NT2/D1 (cell line): ENCODE data around the gene ZNF385C.

Source experiments
- DNase-seq: peaks from one replicate; pipeline ENCODE4 v3.0.0-alpha.2; 2011; ENCODE audit warnings: low read depth, low spot score
- H3K27me3 ChIP-seq: 2 replicates; pipeline ENCODE4 v1.6.0; 2011; ENCODE audit warnings: mild to moderate bottlenecking; ENCODE audit not compliant: insufficient read length, insufficient read depth
- H3K36me3 ChIP-seq: 2 replicates; pipeline ENCODE4 v1.6.1; 2011; ENCODE audit warnings: mild to moderate bottlenecking, low read length, mixed read lengths; ENCODE audit not compliant: insufficient read depth, insufficient read length
- H3K4me1 ChIP-seq: 2 replicates; pipeline ENCODE4 v1.5.1; 2011; ENCODE audit not compliant: insufficient read depth, insufficient read length
- H3K4me3 ChIP-seq: 2 replicates; pipeline ENCODE4 v1.5.1; 2011; ENCODE audit warnings: low read depth; ENCODE audit not compliant: insufficient read length
- H3K9ac ChIP-seq: 2 replicates; pipeline ENCODE4 v1.6.0; 2011; ENCODE audit warnings: low read depth; ENCODE audit not compliant: insufficient read length
- H3K9me3 ChIP-seq: 2 replicates; pipeline ENCODE4 v1.5.1; 2011; ENCODE audit warnings: mild to moderate bottlenecking, low read length; ENCODE audit not compliant: insufficient read depth
- SUZ12 ChIP-seq: IDR thresholded peaks from 2 replicates; pipeline ENCODE4 v1.6.1; 2011; ENCODE audit not compliant: insufficient read length, insufficient read depth; ENCODE audit errors: extremely low read depth
- YY1 ChIP-seq: IDR thresholded peaks from 2 replicates; pipeline ENCODE4 v1.6.1; 2011; ENCODE audit not compliant: insufficient read length, insufficient read depth
- ZNF274 ChIP-seq: IDR thresholded peaks from 2 replicates; pipeline ENCODE4 v1.6.1; 2011; ENCODE audit warnings: mild to moderate bottlenecking, low read depth, low read length

The ZNF385C gene

DNA sequence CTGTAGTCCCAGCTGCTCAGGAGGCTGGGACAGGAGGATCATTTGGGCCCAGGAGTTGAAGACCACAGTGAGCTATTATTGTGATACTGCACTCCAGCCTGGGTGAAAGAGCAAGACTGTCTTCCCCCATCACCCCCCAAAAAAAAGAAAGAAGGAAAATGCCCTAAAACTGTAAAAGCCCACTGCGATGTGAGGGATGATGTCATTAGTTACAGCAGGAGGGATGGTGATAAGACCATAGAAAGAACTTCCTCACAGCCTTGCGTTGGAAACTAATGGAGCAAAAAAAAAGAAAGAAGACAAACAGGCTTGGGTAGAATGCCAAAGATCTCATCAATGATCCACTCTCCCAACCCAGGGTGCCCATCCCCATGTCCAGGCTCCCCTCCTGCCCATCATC, 18.7 kb downstream of the ZNF385C start:
- Histone ChIP-seq H3K36me3 (no peaks in the 10 kb centered on the region), H3K27me3 (no peaks in the 10 kb centered on the region), H3K9me3 (no peaks in the 10 kb centered on the region), H3K9ac (no peak overlapping the region), H3K4me1 (peaks cover 6% of the 10 kb centered on the region), H3K4me3 (no peak overlapping the region)
- no peak for DNase-seq
- TF ChIP-seq YY1, result no peak
- no peak for TF ChIP-seq ZNF274
- no peak for TF ChIP-seq SUZ12

DNA sequence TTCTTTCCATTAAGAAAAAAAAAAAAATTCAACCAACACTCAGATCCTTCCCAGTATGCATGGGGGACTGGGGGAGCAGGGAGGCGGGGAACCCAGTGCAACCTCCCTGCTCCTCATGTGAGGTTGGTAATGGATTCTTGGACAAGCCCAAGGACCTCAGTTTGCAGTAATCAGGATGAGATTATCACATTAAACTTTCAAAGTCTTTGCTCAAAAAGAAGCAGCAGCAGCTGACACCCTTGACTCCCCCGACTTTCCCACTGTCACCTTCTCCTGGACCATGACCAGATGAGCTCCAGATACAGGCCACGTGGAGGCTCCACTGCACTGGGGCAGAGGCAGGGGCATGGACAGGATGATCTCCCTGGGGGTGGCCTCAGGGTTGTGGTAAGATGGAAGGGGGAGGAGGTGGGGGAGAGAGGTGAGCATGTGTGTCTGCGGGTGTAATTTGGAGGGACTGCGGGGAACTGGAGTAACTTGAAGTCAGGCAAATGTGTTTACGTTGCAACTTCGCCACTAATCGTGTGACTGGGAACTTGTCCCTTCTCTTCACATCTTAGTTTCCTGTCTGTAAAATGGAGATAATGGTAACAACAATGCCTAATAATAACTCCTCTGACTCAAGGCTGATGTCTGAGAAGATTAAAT, 19.8 kb downstream of the ZNF385C start:
- Histone ChIP-seq H3K9me3 (no peaks in the 10 kb centered on the region), H3K27me3 (peaks cover 4% of the 10 kb centered on the region), H3K4me3 (no peak overlapping the region), H3K36me3 (no peaks in the 10 kb centered on the region), H3K4me1 (peaks cover 6% of the 10 kb centered on the region), H3K9ac (no peak overlapping the region)
- DNase-seq, result no peak
- TF ChIP-seq YY1, result no peak
- TF ChIP-seq SUZ12, result no peak
- TF ChIP-seq ZNF274, result no peak

DNA sequence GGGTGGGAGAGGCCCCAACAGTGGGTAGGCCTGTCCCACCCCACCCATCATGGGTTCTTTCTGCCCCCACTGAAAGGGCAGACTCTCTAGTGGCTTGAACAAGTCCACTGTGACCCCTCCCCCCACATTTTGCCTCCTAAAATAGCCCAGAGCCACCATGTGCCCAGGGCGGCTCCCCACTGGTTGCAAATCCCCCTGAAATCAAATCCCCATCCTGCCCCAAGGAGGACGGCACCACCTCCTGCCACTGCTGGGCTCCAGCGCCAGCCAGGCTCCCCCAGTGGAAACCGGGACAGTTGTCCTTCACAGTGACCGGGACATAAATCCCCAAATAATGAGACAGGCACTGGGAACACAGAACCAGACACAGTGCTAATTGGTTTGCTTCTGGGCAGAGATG, 20.5 kb downstream of the ZNF385C start:
- H3K4me3 ChIP-seq, result no peak overlapping the region
- H3K27me3 ChIP-seq, result peaks cover 12% of the 10 kb centered on the region
- no peak overlapping the region for H3K9ac ChIP-seq
- H3K36me3 ChIP-seq, result no peaks in the 10 kb centered on the region
- TF ChIP-seq YY1, result no peak
- no peak for TF ChIP-seq ZNF274
- no peak for TF ChIP-seq SUZ12
- H3K9me3 ChIP-seq, result no peaks in the 10 kb centered on the region
- H3K4me1 ChIP-seq, result peaks cover 6% of the 10 kb centered on the region
- DNase-seq, result no peak

DNA sequence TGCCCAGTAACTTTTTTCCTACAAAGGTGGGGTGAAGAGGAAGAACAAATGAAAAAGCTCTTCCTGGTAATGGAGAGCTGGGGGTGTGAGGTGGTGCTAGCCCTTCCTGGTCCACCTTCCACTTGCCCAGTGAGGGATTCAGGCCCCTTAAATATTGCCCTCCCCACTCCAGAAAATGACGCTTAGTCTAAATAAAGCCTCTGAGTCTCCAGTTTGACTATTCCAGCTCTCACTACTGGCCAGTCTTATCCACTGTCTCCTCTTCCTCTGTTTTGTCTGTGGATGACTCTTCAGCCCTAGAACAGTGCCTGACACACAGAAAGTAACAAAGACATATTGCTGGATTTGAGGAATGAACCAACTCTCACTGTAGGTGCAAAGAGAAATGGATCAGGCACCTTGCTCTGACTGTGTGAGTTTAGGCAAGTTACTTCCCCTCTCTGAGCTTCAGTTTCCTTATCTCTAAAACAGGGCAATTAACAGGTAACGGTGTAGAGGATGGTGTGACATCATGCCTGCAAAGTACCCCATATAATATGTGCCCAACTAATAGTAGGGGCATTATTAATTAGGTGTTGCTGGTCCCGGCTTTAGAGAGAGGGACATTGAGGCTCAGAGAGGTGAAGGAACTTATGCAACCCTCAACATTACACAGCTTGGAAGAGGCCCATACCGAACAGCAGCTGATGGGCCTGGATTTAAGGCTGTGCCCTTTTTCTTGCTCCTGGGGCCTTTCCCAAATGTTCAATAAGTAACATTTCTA, 21.3 kb downstream of the ZNF385C start:
- Histone ChIP-seq H3K9me3 (no peaks in the 10 kb centered on the region), H3K27me3 (peaks cover 20% of the 10 kb centered on the region), H3K9ac (no peak overlapping the region), H3K4me1 (peaks cover 6% of the 10 kb centered on the region), H3K4me3 (no peak overlapping the region), H3K36me3 (no peaks in the 10 kb centered on the region)
- no peak for DNase-seq
- no peak for TF ChIP-seq YY1
- TF ChIP-seq SUZ12, result no peak
- TF ChIP-seq ZNF274, result no peak

DNA sequence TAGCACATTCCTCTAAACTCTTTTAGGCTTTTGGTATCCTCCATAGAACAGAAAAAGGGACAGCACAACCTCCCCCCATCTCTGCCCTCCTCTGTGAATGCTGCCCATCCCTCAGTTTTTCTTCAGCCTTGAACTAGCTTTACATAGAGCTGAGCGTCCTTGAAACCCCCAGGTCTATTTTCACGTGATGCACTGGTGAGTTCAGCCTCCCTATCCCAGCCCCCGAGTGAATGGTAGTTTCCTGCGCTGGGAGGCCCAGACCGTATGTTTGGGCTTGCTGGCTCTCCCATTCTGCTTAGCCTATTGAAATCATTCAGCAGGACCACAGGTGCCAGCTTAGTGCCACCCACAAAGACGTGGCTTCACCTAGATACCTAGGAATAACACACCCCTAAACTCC, 22.5 kb downstream of the ZNF385C start:
- Histone ChIP-seq H3K4me1 (peaks cover 6% of the 10 kb centered on the region), H3K36me3 (no peaks in the 10 kb centered on the region), H3K9me3 (no peaks in the 10 kb centered on the region), H3K9ac (no peak overlapping the region), H3K4me3 (no peak overlapping the region), H3K27me3 (peaks cover 30% of the 10 kb centered on the region)
- no peak for DNase-seq
- TF ChIP-seq YY1 (no peak), SUZ12 (no peak), ZNF274 (no peak)

DNA sequence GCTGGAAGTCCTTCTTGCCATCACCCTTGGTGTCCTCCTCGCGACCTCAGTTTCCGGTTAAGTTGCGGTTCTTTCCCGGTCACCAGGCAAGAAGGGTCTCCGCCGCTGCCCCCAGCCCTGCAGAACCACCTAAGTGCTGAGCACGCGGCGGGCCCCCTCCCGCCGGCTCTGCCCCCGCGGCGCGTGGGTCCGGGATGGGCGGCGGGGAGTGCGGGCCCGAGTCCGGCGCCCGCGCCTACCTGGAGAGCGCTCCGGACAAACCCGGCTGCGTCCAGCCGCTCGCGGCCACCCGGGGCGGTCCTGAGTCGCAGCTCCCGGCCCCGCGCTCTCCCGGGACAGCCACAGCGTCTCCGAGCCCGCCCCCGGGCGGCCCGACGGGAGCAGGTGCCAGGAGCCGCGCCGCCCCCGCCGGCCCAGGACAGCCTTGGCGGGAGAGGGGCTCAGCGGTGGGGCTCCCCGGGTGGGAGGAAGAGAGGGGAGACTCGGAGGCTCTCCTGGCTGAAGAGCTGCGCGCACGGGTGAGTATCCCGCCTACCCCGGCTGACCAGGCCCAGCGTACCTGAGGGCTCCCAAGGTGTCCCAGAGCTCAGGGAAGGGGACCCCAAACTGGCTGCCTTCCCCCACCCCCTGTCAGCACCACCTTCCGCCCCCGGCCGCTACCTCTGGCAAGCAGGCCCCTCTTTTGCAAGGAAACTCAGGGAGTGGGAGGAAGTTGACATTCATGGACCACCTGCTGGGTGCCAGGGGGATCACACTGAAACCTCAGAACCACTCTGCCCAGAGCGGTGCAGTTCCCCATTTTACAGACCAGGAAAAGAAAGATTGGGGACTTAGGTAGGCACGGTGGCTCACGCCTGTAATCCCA, 25.7 kb downstream of the ZNF385C start:
- Histone ChIP-seq H3K27me3 (peaks cover 30% of the 10 kb centered on the region), H3K4me3 (peak overlapping the region; percentile 55), H3K9me3 (no peaks in the 10 kb centered on the region), H3K9ac (peak overlapping the region; percentile 74), H3K36me3 (no peaks in the 10 kb centered on the region), H3K4me1 (peaks cover 14% of the 10 kb centered on the region)
- TF ChIP-seq SUZ12 (no peak), YY1 (no peak), ZNF274 (no peak)
- no peak for DNase-seq
